LNCaP clone FGC (cell line): Measurements from ENCODE around the gene NALCN.

Experiments
- DNase-seq: peaks from one replicate; pipeline ENCODE4 v3.0.0-alpha.2; 2011; ENCODE audit warnings: low read depth
- H3K4me3 ChIP-seq: 2 replicates; pipeline ENCODE4 v1.5.1; 2011; ENCODE audit warnings: mild to moderate bottlenecking, low read depth, low read length, control low read depth
- TF ChIP-seq, protein P1 (sequence below): IDR thresholded peaks from 2 replicates; pipeline ENCODE4 v1.5.1; 2012; ENCODE audit warnings: mild to moderate bottlenecking; ENCODE audit not compliant: control insufficient read depth, insufficient read depth; ENCODE audit errors: extremely low read depth

NALCN gene

GRCh38 chr13:101309014-101309619 lies 107.2 kb downstream of the NALCN start:
- no peak overlapping the region for H3K4me3 ChIP-seq
- no peak for DNase-seq
- TF ChIP-seq, protein P1, sequence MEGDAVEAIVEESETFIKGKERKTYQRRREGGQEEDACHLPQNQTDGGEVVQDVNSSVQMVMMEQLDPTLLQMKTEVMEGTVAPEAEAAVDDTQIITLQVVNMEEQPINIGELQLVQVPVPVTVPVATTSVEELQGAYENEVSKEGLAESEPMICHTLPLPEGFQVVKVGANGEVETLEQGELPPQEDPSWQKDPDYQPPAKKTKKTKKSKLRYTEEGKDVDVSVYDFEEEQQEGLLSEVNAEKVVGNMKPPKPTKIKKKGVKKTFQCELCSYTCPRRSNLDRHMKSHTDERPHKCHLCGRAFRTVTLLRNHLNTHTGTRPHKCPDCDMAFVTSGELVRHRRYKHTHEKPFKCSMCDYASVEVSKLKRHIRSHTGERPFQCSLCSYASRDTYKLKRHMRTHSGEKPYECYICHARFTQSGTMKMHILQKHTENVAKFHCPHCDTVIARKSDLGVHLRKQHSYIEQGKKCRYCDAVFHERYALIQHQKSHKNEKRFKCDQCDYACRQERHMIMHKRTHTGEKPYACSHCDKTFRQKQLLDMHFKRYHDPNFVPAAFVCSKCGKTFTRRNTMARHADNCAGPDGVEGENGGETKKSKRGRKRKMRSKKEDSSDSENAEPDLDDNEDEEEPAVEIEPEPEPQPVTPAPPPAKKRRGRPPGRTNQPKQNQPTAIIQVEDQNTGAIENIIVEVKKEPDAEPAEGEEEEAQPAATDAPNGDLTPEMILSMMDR, result no peak

DNA sequence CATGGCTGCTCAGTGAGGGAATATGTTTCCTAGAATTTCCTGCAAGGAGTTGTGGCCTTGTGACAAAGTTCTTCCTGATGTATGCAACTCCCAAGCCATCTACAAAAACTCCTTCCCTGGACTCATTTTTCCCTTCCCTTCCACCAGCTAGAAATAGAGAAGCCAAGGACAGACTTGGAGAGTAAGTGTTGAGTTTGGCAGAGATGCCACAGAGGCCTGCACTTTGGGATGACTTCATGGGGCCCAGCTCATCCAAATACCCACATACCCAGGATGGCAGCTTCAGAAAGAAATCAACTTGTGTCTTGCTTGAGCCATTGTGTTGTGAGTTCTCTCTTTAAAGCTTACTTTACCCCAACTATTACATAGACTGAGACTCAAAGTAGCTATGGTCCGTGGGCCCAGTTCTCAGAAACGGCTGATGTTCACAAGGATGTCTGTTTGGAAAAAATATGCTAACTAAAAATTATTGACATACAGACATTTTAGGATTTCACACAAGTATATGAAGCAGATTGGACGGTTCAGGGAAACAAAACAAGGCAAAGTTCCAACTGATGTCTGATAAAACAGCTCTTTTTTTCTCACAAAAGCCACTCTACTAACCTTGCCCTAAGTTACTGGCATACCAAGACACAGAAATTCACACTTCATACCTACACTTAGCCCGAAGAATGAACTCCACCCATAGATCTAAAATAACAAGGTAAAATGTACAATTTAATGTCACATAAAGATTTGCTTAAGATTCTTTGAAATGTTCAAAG lies 107.9 kb downstream of the NALCN start:
- no peak for DNase-seq
- TF ChIP-seq, protein P1, result no peak
- H3K4me3 ChIP-seq, result no peak overlapping the region

DNA sequence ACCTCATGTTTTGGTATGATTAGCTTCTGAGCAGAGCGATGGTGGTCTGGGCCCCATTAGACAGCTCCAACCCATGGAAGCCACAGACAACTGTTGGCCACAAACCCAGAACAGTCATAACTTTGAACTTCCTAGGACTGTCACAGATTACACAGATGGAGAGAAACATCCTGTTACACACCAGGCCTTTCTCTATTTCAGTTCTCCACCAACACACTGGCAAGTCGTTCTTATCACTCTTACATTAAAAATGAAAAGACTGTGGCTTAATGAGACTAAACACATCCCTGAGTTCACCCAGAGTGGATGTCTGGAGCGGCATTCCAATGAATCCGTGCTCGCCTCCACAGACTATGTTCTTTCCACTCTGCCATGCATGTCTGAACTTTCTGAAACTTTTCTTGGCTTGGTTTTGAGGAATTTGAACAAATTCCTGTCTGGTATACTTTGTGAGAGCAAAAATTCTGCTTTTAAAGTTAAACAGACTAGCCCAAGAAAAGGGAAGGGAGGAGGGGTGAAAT lies 109.1 kb downstream of the NALCN start:
- TF ChIP-seq, protein P1, result no peak
- H3K4me3 ChIP-seq, result no peak overlapping the region
- DNase-seq, result no peak

DNA sequence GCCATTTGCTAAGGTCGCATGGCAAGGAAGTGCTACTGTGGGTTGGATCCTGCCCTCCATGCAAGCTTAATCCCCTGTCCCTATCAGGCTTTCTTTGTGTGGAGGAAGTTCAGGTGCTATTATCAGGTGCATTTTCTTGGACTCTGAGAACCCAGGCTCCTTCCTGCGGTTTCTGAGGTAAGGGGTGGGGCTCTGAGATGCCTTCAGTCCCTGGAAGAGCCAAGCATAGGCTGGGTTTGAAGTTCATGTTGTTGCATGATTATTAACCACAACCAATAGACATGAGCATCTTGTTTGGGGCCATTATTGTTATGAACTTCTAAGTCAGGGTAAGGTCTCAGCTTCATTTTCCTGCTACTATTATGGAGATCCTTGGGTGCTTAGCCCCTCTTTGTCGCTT lies 109.5 kb downstream of the NALCN start:
- H3K4me3 ChIP-seq, result no peak overlapping the region
- TF ChIP-seq, protein P1, result no peak

DNA sequence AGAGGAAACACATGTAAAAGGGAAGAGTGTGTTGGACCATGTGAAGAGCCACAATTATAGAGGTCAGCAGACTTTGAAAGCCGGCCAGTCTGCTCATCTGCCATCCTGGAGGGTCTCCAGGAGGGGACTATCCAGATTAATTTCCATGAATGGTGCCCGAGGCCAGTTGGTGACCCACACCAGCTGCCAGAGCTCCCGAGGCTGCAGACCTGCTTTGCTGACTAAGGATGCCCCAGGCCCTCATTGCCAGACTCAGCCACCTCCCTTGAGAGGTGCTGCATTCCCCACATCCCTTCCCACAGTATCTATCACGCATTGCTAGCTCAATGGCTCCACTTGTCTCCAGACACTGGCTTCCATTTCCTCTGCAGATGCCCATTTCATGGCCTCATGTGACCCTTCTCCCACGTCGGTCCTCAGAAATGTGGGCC lies 110.3 kb downstream of the NALCN start:
- DNase-seq, result no peak

More for the DNA sequence above, 109.5 kb downstream of the NALCN start:
- DNase-seq, result no peak

DNA sequence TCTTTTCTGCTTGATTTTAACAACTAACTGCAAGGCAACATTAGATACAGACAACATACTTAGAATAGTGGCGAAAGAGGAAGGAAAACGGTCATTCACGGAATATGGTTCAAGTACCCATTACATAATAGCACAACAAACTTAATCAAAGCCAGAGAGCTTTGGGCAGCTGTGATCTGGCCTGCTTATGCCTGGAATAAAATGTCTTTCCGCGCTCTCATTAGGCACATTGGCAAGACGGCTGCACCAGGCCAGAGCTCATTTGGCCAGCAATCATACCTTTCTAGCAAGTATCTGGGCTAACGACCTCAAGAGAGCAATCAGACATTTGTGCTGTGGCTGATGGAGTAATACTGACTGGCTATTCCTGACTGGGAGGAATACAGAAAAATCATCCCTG lies 112.8 kb downstream of the NALCN start:
- TF ChIP-seq, protein P1, result no peak
- H3K4me3 ChIP-seq, result no peak overlapping the region
- no peak for DNase-seq

More for the DNA sequence above, 110.3 kb downstream of the NALCN start:
- H3K4me3 ChIP-seq, result no peak overlapping the region
- TF ChIP-seq, protein P1, result no peak
